IPS-18c (cell line): ENCODE results near the gene DIP2C.
"Not testable (repeated sequence)": the region's sequence is repeated elsewhere in the genome, so short reads cannot be mapped to it uniquely, and the experiment has no call there.

ENCODE experiments used
- H3K4me3 ChIP-seq: 2 replicates; pipeline ENCODE4 v1.7.0; 2013; ENCODE audit warnings: low read depth, mild to moderate bottlenecking, low read length, moderate library complexity; ENCODE audit not compliant: insufficient read depth
- H3K9me3 ChIP-seq: one replicate; pipeline ENCODE4 v1.6.1; 2013; ENCODE audit warnings: mild to moderate bottlenecking, low read length, moderate library complexity; ENCODE audit not compliant: control insufficient read depth, insufficient read depth

DIP2C gene

GRCh38 chr10:707456-707855, 18.0 kb upstream of the DIP2C start:
- H3K9me3 ChIP-seq, result no peaks in the 10 kb centered on the region
- H3K4me3 ChIP-seq, result no peak overlapping the region

GRCh38 chr10:703118-703517, 13.7 kb upstream of the DIP2C start:
- Histone ChIP-seq H3K4me3 (no peak overlapping the region), H3K9me3 (no peaks in the 10 kb centered on the region)

GRCh38 chr10:700183-700582, 10.7 kb upstream of the DIP2C start:
- not testable (repeated sequence) for H3K4me3 ChIP-seq, H3K9me3 ChIP-seq

GRCh38 chr10:697097-697875, 7.8 kb upstream of the DIP2C start:
- Histone ChIP-seq H3K4me3 (no peak overlapping the region), H3K9me3 (peaks cover 2% of the 10 kb centered on the region)

- Histone ChIP-seq H3K4me3 (no peak overlapping the region), H3K9me3 (peaks cover 2% of the 10 kb centered on the region)
Measured at GRCh38 chr10:695396-695795, 5.9 kb upstream of the DIP2C start.

- Histone ChIP-seq H3K4me3 (no peak overlapping the region), H3K9me3 (peaks cover 2% of the 10 kb centered on the region)
Measured at GRCh38 chr10:693506-693905, 4.0 kb upstream of the DIP2C start.

- Histone ChIP-seq H3K9me3 (peaks cover 2% of the 10 kb centered on the region), H3K4me3 (no peak overlapping the region)
Measured at GRCh38 chr10:692682-693351, 3.3 kb upstream of the DIP2C start.

GRCh38 chr10:691216-691615, 1.7 kb upstream of the DIP2C start:
- Histone ChIP-seq H3K4me3 (no peak overlapping the region), H3K9me3 (peaks cover 2% of the 10 kb centered on the region)

- H3K9me3 ChIP-seq, result peaks cover 2% of the 10 kb centered on the region
- H3K4me3 ChIP-seq, result peak overlapping the region; percentile 49
Measured at GRCh38 chr10:690372-691161, 1.1 kb upstream of the DIP2C start.

- peak overlapping the region; percentile 81 for H3K4me3 ChIP-seq
- H3K9me3 ChIP-seq, result no peaks in the 10 kb centered on the region
Measured at GRCh38 chr10:689121-689451, 382 bp downstream of the DIP2C start.

GRCh38 chr10:688312-689120, 952 bp downstream of the DIP2C start:
- Histone ChIP-seq H3K4me3 (peak overlapping the region; percentile 81), H3K9me3 (no peaks in the 10 kb centered on the region)

- Histone ChIP-seq H3K4me3 (peak overlapping the region; percentile 81; the same call in 1 of the 2 replicates), H3K9me3 (no peaks in the 10 kb centered on the region)
Measured at GRCh38 chr10:687583-688311, 1.7 kb downstream of the DIP2C start.

GRCh38 chr10:686155-686931, 3.1 kb downstream of the DIP2C start:
- no peak overlapping the region for H3K4me3 ChIP-seq
- no peaks in the 10 kb centered on the region for H3K9me3 ChIP-seq

GRCh38 chr10:685613-686012, 3.9 kb downstream of the DIP2C start:
- H3K9me3 ChIP-seq, result no peaks in the 10 kb centered on the region

GRCh38 chr10:683448-684071, 5.9 kb downstream of the DIP2C start:
- H3K9me3 ChIP-seq, result no peaks in the 10 kb centered on the region
- peak overlapping the region; percentile 38; the same call in 1 of the 2 replicates for H3K4me3 ChIP-seq

More at GRCh38 chr10:685613-686012, 3.9 kb downstream of the DIP2C start:
- no peak overlapping the region for H3K4me3 ChIP-seq
